ENCODE measurements around the gene OSBP2. TPM values are rescaled to one million over a fixed set of nuclear protein-coding genes. Genes with fewer than 3 reads are reported as not detected.

Gene OSBP2
- total RNA-seq, 1 donor from 2014 or later: 15.8 TPM

- Mint-ChIP-seq H3K27me3 (ENCODE audit: low read depth) (peaks cover 3% of the 10 kb centered on the region), H3K36me3 (no peaks in the 10 kb centered on the region), H3K27ac (no peak overlapping the region), H3K4me1 (no peaks in the 10 kb centered on the region), H3K4me3 (no peak overlapping the region), H3K9me3 (peaks cover 27% of the 10 kb centered on the region)
- TF ChIP-seq CTCF (IDR thresholded peaks at IDR 0.05; ENCODE audit: unreplicated experiment): no peak
- no peak for DNase-seq (ENCODE audit: low spot score in 2 of 2, unreplicated experiment in 2 of 2)
Measured at GRCh38 chr22:30847583-30847982, 152.9 kb downstream of the OSBP2 start.

GRCh38 chr22:30855266-30855665, 160.6 kb downstream of the OSBP2 start:
- DNase-seq (ENCODE audit: low spot score in 2 of 2, unreplicated experiment in 2 of 2): no peak
- Mint-ChIP-seq H3K27ac (no peak overlapping the region), H3K9me3 (peaks cover 26% of the 10 kb centered on the region), H3K4me1 (peaks cover 3% of the 10 kb centered on the region), H3K4me3 (no peak overlapping the region), H3K36me3 (no peaks in the 10 kb centered on the region), H3K27me3 (ENCODE audit: low read depth) (no peaks in the 10 kb centered on the region)
- no peak for TF ChIP-seq CTCF (IDR thresholded peaks at IDR 0.05; ENCODE audit: unreplicated experiment)

DNA sequence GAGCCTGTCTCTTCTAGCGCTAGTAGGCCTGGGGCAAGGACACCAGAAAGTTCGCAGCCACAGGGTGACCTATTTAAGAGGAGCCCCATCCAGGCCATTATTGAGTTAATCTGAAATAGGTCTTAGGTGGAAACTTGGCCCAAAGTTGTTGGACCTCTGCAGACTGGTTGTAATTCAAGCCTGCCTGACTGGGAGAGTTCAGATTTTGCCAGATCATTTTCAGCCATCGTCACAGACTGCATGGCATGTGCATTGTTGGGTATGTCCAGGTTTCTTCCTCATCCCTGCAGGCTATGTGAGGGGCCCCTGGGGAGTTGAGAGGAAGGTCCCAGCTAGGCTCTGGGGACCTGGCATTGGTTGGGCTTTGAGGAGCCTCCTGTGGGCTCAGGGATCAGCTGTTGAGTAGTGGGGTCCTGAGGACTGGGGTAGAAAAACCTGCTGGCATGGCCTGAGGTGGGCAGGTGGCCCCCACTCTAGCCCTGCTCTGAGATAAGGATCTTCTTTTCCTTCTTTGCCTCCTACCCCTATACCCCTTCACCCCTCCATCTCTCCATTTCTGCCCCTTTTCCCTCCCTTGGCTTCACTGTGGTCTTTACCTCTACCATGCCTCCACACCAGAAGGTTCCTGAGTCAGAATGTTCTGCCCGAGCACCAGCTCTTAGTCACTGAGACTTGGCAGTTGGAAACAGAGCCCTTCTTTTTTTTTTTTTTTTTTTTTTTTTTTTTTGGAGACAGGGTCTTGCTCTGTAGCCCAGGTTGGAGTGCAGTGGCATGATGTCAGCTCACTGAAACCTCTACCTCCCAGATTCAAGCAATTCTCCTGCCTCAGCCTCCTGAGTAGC, 161.2 kb downstream of the OSBP2 start:
- Mint-ChIP-seq H3K36me3 (no peaks in the 10 kb centered on the region), H3K4me3 (no peak overlapping the region)
- no peak for DNase-seq (ENCODE audit: low spot score in 2 of 2, unreplicated experiment in 2 of 2)

DNA sequence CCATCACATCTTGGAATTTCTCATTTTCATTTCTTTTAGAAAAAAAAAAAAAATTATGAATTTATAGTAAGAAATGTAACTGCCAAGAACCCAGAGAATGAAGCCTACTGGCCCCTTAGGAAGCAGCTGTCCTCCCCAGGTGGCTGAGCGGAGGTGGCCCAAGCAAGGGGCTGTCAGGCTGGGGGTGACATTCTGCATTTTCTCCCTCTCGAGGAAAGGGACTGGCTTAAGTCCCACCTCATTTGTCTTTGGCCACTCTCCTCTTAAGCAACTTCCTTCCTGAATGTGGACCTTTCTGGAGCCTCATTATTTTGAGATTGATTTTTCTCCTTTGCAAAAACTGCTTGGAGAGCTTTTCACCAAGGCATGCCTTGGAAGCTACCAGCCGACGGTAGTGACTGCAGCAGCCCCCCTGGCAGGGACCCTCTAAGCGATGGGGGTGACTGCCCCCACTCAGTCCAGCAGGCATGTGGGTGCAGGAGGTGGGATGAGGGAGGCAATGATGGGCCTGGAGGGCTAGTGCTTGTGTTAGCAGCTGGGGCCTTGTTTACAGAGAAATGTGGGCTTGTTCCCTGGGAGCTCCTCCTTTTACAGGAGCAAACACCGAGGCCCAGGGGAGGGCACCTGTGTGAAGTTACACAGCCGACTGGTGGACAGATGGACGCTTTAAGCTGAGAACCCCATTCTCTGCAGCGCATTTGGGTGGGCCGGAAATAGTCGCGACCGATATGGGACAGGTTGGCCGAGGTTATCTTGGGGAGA, 162.2 kb downstream of the OSBP2 start:
- TF ChIP-seq CTCF (IDR thresholded peaks at IDR 0.05; ENCODE audit: unreplicated experiment): no peak
- Mint-ChIP-seq H3K4me3 (no peak overlapping the region), H3K36me3 (no peaks in the 10 kb centered on the region), H3K27ac (no peak overlapping the region), H3K9me3 (peaks cover 18% of the 10 kb centered on the region), H3K27me3 (ENCODE audit: low read depth) (no peaks in the 10 kb centered on the region), H3K4me1 (peaks cover 6% of the 10 kb centered on the region)
- DNase-seq (ENCODE audit: low spot score in 2 of 2, unreplicated experiment in 2 of 2): no peak

More for the DNA sequence above, 161.2 kb downstream of the OSBP2 start:
- no peak for TF ChIP-seq CTCF (IDR thresholded peaks at IDR 0.05; ENCODE audit: unreplicated experiment)
- H3K9me3 Mint-ChIP-seq: peaks cover 26% of the 10 kb centered on the region
- no peaks in the 10 kb centered on the region for H3K27me3 Mint-ChIP-seq (ENCODE audit: low read depth)
- H3K4me1 Mint-ChIP-seq: peaks cover 3% of the 10 kb centered on the region
- no peak overlapping the region for H3K27ac Mint-ChIP-seq

- no peak for DNase-seq (ENCODE audit: low spot score in 2 of 2, unreplicated experiment in 2 of 2)
- H3K27ac Mint-ChIP-seq: no peak overlapping the region
- H3K9me3 Mint-ChIP-seq: peaks cover 10% of the 10 kb centered on the region
- H3K4me3 Mint-ChIP-seq: no peak overlapping the region
- no peak for TF ChIP-seq CTCF (IDR thresholded peaks at IDR 0.05; ENCODE audit: unreplicated experiment)
- peaks cover 6% of the 10 kb centered on the region for H3K4me1 Mint-ChIP-seq
- no peaks in the 10 kb centered on the region for H3K36me3 Mint-ChIP-seq
- no peaks in the 10 kb centered on the region for H3K27me3 Mint-ChIP-seq (ENCODE audit: low read depth)
Measured at GRCh38 chr22:30857791-30858190, 163.1 kb downstream of the OSBP2 start.
